ENCODE measurements around the gene OR2H2. TPM values are rescaled to one million over a fixed set of nuclear protein-coding genes. Genes with fewer than 3 reads are reported as not detected.

The OR2H2 gene
- not detected in 2 replicates for total RNA-seq (2014; rRNA removed; shearing (Covaris generic))
- total RNA-seq (2022) = not detected in 2 replicates
- not detected for Bru-seq, nascent RNA
- not detected for BruChase-seq, experiment 1, labeled RNA remaining after a 6-hour chase
- BruChase-seq, experiment 2, labeled RNA remaining after a 2-hour chase = not detected
- long read RNA-seq = 0 reads

DNA sequence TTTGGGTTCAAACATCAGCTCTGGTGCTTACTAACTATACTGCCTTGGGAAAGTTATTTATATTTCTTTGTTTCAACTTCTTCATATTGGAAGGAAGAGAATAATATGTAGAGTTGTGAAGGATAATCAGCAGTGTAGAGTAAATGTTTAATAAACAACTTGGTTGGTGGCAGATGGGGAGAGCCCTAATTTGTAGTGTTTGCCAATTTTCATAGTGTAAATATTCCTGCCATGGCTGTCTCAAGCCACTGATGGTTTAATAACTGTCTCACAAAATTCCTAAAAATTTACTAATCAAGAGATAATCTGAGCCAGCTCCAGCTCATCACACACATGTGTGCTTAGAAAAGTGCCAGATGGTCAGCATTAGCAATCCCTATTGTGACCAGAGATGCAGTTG lies at the start of gene OR2H2:
OR2H2 (plus strand) TSS at position 301 of the 400 bp plus-strand sequence. CDS start 2,824 bp downstream, outside the sequence.
- ChIA-PET POLR2A (no interaction called here), CTCF (ENCODE audit: unreplicated experiment) (no interaction called here)
- H3K27ac ChIP-seq (ENCODE audit: low read depth, low read length, poor library complexity, severe bottlenecking) = no peak within 1 kb of the TSS
- no peak within 1 kb of the TSS for H2AFZ ChIP-seq (ENCODE audit: low read length)
- no peaks in the 10 kb centered on the region for H3K9me2 ChIP-seq (ENCODE audit: insufficient read depth, low read length)
- TF ChIP-seq EZH2phosphoT487 (IDR thresholded peaks at IDR 0.05; ENCODE audit: borderline replicate concordance, low read depth, low read length) = no peak
- TF ChIP-seq, protein P1, sequence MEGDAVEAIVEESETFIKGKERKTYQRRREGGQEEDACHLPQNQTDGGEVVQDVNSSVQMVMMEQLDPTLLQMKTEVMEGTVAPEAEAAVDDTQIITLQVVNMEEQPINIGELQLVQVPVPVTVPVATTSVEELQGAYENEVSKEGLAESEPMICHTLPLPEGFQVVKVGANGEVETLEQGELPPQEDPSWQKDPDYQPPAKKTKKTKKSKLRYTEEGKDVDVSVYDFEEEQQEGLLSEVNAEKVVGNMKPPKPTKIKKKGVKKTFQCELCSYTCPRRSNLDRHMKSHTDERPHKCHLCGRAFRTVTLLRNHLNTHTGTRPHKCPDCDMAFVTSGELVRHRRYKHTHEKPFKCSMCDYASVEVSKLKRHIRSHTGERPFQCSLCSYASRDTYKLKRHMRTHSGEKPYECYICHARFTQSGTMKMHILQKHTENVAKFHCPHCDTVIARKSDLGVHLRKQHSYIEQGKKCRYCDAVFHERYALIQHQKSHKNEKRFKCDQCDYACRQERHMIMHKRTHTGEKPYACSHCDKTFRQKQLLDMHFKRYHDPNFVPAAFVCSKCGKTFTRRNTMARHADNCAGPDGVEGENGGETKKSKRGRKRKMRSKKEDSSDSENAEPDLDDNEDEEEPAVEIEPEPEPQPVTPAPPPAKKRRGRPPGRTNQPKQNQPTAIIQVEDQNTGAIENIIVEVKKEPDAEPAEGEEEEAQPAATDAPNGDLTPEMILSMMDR (conservative IDR thresholded peaks at IDR 0.05; ENCODE audit: low read length) = no peak
- H3K36me3 ChIP-seq (ENCODE audit: insufficient read depth, low read length) = no peaks in the 10 kb centered on the region
- no peak for DNase-seq (ENCODE audit: low spot score)
- intact Hi-C loops (cut with micrococcal nuclease; ENCODE audit: unreplicated experiment) = loop anchor here (5.0 to 10.0 kb wide), 2 partner anchors 570 to 748 kb away; no protein-coding TSS in a partner anchor
- H3K4me2 ChIP-seq (ENCODE audit: low read length) = no peak within 1 kb of the TSS
- H3K9me3 ChIP-seq (ENCODE audit: low read length) = no peaks in the 10 kb centered on the region
- no peaks in the 10 kb centered on the region for H3K79me2 ChIP-seq (ENCODE audit: insufficient read depth, low read depth, low read length)
- H3K4me1 ChIP-seq (ENCODE audit: insufficient read depth, low read length, poor library complexity, severe bottlenecking) = peaks cover 3% of the 10 kb centered on the region
- BruUV-seq (replicated peaks) = no TSS peak
- no peak within 1 kb of the TSS for H3K4me3 ChIP-seq (ENCODE audit: low read depth, low read length, poor library complexity, severe bottlenecking)
- H4K20me1 ChIP-seq (ENCODE audit: insufficient read depth, low read length) = no peaks in the 10 kb centered on the region

DNA sequence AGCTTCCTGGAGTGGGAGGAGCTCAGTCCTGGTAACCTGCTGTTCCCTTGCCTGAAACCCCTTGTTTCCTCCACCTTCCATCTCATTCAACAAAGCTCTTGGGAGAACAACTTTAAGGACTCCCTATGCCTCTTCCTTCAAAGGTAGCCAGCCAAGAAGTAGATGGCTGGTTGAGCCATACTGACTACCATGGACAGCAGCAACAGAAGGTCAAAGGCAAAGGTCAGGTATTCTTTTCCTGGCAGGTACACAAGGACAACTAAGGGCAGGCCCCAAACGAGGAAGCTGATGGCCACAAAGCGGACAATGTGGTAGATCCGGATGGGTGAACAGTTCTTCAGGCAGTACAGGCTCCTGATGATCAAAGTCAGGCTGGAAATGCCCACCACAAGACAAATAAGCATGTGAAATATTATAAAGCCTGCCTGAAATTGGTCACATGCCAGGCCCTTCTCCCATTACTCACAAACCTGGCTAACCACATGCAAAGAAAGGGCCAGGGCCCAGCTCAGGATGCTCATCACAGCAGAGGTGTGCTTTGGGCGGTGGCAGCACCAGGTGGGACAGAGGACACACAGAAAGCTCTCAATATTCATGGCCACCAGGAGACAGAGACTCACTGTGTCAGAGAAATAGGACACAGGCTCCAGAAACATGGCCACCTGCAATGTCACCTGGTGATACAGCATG lies 47.1 kb upstream of the OR2H2 start:
- intact Hi-C loops (cut with micrococcal nuclease; ENCODE audit: unreplicated experiment) = no loop called here
- Histone ChIP-seq H3K79me2 (ENCODE audit: insufficient read depth, low read depth, low read length) (no peaks in the 10 kb centered on the region), H3K9me2 (ENCODE audit: insufficient read depth, low read length) (no peaks in the 10 kb centered on the region), H3K4me2 (ENCODE audit: low read length) (no peak overlapping the region), H3K27ac (ENCODE audit: low read depth, low read length, poor library complexity, severe bottlenecking) (no peak overlapping the region), H4K20me1 (ENCODE audit: insufficient read depth, low read length) (no peaks in the 10 kb centered on the region), H3K4me3 (ENCODE audit: low read depth, low read length, poor library complexity, severe bottlenecking) (no peak overlapping the region), H3K4me1 (ENCODE audit: insufficient read depth, low read length, poor library complexity, severe bottlenecking) (no peaks in the 10 kb centered on the region), H3K9me3 (ENCODE audit: low read length) (no peaks in the 10 kb centered on the region), H2AFZ (ENCODE audit: low read length) (no peak overlapping the region), H3K36me3 (ENCODE audit: insufficient read depth, low read length) (no peaks in the 10 kb centered on the region)
- TF ChIP-seq, protein P1 (conservative IDR thresholded peaks at IDR 0.05; ENCODE audit: low read length) = no peak
- TF ChIP-seq EZH2phosphoT487 (IDR thresholded peaks at IDR 0.05; ENCODE audit: borderline replicate concordance, low read depth, low read length) = no peak
- BruUV-seq (replicated peaks) = no TSS peak
- ChIA-PET CTCF (ENCODE audit: unreplicated experiment) (no interaction called here), POLR2A (no interaction called here)
- no peak for DNase-seq (ENCODE audit: low spot score)

DNA sequence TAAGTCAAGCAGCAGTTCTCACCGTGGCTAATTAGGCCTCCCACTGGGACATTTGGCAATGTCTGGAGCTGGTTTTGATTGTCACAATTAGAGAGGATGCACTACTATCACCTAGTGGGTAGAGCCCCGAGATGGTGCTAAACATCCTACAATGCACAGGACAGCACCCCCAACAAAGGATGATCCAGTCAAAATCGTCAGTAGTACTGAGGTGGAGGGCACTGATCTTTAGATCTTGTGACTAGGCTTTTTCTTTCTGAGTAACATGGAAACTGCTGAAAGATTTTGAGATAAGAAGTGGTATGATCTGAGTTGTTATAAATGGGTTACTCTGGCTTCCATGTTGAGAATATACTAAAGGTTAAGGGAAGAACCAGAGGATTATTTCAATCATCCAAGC lies 37.3 kb upstream of the OR2H2 start:
- no peak overlapping the region for H3K27ac ChIP-seq (ENCODE audit: low read depth, low read length, poor library complexity, severe bottlenecking)
- no peak overlapping the region for H3K4me2 ChIP-seq (ENCODE audit: low read length)
- DNase-seq (ENCODE audit: low spot score) = no peak
- no peaks in the 10 kb centered on the region for H3K9me2 ChIP-seq (ENCODE audit: insufficient read depth, low read length)
- no peak overlapping the region for H2AFZ ChIP-seq (ENCODE audit: low read length)
- TF ChIP-seq, protein P1 (conservative IDR thresholded peaks at IDR 0.05; ENCODE audit: low read length) = no peak
- TF ChIP-seq EZH2phosphoT487 (IDR thresholded peaks at IDR 0.05; ENCODE audit: borderline replicate concordance, low read depth, low read length) = no peak
- intact Hi-C loops (cut with micrococcal nuclease; ENCODE audit: unreplicated experiment) = no loop called here
- H3K9me3 ChIP-seq (ENCODE audit: low read length) = no peaks in the 10 kb centered on the region
- no peaks in the 10 kb centered on the region; the same call in 1 of the 2 replicates for H4K20me1 ChIP-seq (ENCODE audit: insufficient read depth, low read length)
- POLR2A ChIA-PET = no interaction called here
- H3K79me2 ChIP-seq (ENCODE audit: insufficient read depth, low read depth, low read length) = no peaks in the 10 kb centered on the region
- CTCF ChIA-PET (ENCODE audit: unreplicated experiment) = no interaction called here
- H3K4me1 ChIP-seq (ENCODE audit: insufficient read depth, low read length, poor library complexity, severe bottlenecking) = no peaks in the 10 kb centered on the region
- H3K4me3 ChIP-seq (ENCODE audit: low read depth, low read length, poor library complexity, severe bottlenecking) = no peak overlapping the region
- H3K36me3 ChIP-seq (ENCODE audit: insufficient read depth, low read length) = no peaks in the 10 kb centered on the region
- BruUV-seq (replicated peaks) = no TSS peak
